ENCODE data around the gene EPHA8.

DNA sequence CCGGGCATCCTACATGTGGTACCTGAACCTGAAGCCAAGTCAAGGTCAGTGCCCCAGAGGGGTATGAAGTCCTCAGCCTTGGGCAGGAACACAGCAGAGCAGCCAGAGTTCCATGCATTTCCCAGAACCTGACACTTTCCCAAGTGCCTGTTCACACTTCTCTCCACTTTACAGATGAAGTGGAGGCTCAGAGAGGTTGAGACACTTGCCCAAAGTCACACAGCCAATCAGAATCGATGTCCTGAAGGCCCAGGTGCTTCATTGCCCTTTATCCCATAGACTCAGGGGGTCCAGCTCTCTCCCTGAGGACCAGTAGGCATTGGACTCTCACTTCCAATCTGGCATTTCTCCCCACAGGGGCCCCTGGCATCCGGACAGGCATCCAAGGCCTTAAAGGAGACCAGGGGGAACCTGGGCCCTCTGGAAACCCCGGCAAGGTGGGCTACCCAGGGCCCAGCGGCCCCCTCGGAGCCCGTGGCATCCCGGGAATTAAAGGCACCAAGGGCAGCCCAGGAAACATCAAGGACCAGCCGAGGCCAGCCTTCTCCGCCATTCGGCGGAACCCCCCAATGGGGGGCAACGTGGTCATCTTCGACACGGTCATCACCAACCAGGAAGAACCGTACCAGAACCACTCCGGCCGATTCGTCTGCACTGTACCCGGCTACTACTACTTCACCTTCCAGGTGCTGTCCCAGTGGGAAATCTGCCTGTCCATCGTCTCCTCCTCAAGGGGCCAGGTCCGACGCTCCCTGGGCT lies 75.4 kb downstream of the EPHA8 start:
- no peak for TF ChIP-seq SMAD4 (CRISPR knock-in tag; IDR thresholded peaks at IDR 0.05)
- TF ChIP-seq, protein P1, sequence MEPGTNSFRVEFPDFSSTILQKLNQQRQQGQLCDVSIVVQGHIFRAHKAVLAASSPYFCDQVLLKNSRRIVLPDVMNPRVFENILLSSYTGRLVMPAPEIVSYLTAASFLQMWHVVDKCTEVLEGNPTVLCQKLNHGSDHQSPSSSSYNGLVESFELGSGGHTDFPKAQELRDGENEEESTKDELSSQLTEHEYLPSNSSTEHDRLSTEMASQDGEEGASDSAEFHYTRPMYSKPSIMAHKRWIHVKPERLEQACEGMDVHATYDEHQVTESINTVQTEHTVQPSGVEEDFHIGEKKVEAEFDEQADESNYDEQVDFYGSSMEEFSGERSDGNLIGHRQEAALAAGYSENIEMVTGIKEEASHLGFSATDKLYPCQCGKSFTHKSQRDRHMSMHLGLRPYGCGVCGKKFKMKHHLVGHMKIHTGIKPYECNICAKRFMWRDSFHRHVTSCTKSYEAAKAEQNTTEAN (CRISPR knock-in tag; IDR thresholded peaks at IDR 0.05) = no peak
